Measurements from ENCODE around the gene MAD1L1.

MAD1L1 gene

DNA sequence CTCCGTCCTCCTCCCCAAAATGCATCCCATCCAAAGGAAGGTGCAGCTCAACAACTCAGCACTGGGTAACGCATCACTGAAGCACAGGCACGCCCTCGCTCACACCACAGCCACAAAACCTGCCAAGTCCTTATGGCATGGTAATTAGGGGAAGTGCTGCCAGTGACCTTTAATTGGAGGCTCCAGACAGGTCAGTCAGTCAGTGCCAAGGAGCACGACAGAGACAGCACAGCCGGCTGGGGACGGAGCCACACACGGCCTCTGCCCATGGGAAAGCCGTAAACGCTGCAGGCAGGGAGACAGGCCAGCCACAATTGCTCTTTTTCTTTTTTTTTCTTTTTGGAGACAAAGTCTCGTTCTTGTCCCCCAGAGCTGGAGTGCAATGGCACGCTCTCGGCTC lies 146.5 kb downstream of the MAD1L1 start:
- DNase-seq (ENCODE audit: low read depth): no peak

DNA sequence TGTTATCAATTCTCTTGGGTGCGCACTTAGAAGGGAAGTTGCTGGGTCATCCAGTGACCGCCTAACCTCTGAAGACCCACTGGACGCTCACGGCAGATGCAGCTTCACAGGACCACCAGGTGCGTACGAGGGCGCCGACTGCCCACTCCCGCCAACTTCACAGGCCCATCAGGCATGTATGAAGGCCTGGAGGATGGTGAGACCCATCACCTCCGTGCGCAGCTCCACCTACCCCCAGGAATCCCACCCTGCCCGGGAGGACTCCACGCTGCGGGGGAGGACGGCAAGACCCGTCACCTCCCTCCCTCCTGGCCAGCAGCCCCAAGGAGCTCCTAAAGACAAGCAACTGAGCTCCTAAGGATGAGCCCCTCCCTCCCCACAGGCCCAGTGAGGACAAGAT lies 146.9 kb downstream of the MAD1L1 start:
- DNase-seq (ENCODE audit: low read depth): no peak

DNA sequence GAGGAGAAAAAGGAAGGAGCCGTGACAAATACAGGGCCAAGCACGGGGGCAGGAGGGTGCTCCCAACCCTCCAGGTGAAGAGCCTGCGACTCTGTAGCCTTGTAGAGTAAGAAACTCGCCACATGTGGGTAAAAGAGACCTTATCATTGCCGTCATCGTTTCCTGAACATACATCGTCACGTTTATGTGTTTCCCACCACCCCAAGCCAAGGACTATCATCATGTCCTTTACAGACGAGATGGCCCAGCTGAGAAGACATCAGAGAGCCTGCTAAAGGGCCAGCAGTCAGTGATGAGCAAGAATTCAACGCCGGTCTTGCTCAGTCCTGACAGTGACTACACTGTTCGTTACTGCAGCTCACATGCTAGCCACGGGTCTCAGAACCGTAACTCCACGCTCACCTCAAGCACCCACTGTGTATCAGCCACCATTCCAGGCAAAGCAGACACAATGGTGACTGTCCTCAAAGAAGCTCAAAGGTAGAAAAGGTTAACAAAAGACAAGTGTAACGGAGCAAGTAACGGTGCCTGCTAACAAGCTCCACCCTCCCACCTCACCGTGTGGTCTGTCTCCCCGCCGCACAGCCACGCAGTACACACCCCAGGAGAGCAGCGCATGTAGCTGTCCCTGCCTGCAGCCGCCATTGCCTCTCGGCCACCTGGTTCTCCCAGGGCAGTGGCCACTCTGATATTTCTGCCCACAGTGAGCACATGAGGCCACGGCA lies 147.8 kb downstream of the MAD1L1 start:
- DNase-seq (ENCODE audit: low read depth): no peak

DNA sequence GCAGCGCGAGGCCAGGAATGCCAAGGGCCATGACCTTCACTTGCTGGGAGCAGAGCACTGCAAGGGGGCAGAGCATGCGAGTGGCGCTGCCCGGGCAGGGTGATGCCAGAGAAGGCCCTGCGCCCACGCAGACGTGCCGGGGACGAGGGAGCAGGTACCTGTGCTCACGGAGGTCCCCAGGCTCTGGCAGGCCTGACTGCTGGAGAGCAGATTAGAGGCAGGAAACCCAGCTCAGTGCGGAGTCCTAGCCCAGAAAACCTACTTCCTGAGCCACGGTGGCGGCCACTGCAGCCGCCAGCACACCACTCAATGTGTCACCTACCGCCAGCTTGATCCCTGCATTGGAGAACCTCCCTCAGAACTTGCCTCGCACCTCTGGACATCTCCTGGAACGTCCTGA lies 148.4 kb downstream of the MAD1L1 start:
- DNase-seq (ENCODE audit: low read depth): no peak

DNA sequence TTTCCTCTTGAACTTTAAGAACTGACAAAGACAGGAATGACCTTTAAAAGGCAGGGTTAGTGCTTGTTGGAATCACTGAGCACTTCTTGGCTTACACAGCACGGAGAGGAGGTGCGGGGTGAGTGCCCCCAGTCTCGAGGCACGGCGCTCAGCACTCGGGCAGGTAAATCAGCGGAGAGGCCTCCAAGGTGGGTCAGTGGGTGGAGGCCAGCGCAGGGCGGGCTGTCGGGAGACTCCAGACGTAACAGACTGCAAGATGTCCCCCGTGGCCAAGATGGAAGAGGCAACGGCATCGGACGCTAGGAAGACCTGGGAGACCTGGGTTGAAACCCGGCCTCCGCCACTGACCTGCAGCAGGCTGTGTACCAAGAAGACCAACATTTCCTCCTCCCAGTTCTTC lies 149.4 kb downstream of the MAD1L1 start:
- DNase-seq (ENCODE audit: low read depth): no peak

DNA sequence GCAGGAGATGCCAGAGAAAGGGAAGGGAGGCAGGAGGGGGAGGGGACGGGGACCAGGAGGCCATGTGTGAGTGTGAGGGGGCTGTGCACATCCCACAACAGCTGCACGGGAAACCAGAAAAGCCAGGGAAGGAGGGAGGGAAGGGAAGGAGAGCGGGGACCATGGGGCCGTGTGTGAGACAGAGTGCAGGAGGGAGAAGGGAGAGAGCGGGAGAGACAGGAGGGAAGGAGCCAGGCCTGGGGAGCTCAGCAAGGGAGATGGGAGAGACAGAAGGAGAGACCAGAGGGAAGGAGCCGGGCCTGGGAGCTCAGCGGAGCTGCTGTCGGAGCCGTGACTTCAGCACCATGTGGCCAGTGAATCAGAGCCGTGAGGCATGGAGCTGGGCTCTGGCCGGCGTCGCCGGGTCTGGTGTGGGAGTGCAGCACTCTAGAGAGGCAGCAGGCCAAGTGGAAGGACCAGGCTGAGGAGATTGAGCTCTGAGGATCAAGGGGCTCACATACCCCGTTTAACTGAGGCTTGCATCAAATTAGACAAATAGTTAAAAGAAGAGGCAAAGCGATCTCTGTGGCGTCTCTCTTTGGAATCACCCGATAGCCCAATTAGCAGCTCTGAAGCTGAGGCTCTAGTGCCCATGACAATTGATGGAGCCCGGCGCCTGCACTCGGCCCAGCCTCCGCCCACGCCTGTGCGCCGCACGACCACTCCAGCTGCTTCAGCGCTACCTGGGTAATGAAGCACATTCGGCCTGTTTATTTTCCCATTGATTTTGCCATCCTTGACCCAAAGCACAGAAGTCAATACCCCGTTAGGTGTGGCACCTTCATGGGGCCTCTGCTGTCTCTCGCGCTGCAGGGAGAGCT lies 150.4 kb downstream of the MAD1L1 start:
- no peak for DNase-seq (ENCODE audit: low read depth)

DNA sequence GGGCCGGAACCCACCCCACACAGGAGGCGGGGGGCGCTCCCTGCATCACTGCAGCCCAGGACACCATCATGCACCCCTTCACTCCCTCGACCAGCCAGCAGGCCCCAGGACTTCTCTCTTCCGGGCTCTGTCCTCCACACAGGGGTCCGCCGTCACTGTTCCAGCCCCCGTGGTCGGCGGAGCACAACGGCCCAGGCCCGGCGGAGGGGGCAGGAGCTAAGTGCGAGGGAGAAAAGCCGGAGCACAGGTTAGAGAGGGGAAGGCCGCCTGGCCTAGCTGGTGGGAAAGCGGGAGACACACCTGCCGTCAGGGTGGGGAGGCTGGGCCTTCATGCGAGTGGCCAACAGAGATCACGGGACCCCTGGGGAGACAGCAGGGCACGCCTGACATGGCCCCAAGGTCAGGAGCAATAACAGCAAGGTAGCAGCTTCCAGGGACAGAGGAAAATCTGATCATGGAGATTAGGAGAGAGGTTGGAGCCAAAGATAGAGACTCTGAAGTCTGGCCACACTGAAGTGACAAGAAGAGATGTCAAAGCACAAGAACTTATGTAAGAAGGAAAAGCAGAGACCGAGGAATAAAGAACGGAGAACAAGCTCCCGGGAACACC lies 151.1 kb downstream of the MAD1L1 start:
- no peak for DNase-seq (ENCODE audit: low read depth)

DNA sequence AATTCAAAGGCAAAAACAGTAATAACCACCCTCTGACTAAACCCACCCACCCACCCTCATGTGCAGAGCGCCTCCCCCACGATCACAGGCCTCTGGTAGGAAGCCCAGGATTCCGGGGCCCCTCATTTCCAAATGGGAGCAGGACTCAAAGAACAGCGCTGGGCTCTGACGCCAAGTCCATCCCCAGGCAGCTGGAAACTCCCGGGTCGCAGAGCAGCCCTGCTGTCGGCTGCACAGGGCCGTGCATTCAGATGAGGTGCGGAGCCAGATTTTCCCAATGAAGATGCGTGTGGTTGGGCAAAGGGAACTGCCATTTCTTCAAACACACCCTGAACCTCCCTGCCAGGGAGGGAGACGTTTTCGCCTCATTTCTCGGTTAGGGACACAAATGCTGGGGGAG lies 152.3 kb downstream of the MAD1L1 start:
- no peak for DNase-seq (ENCODE audit: low read depth)

DNA sequence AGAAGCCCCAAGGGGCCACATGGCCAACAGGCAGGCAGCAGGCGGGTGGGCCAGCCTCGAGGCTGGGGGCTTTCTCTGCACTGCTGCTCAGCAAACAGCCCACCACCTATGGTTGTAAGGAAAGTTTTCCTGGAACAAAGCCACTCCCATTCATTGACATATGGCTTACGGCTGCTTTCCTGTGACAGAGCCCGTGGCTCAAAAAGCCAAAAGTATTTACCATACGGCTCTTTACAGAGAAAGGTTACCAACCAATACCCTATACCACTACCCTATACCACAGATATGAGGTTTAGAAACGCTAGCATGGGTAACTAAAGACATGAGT lies 152.7 kb downstream of the MAD1L1 start:
- DNase-seq (ENCODE audit: low read depth): no peak

DNA sequence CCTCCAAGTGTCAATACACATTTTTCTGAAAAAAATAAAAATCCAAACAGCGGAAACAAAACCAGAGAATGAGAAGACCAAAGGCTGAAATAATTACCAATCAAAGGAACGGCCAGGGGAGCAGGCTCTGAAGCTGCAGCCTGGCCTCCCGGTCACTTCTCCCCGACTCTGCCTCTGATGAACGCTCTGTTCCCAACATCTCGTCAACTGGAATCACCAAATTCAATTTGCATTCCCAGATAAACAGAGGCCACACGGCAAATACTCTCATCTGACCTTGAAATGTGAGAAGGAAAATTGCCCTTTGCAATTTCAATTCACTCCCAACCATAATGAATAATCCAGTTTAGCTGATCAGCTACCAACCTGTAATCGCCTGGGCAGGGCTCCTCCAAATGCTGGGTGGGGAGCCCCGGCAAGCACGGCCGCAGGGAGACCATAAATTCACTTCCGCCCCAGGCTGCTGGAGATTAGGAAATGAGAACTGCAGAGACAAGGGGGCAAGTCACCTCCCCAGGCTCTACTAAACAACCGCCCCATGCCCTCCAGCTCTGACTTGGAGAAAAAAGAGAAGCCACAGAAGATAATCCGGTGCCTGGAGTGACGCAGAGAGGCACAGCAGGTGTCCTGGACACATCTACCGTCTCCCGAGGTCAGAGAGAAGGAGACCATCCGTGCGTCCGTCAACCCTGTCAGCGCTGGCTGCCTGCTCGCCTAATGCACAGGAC lies 153.2 kb downstream of the MAD1L1 start:
- DNase-seq (ENCODE audit: low read depth): no peak

DNA sequence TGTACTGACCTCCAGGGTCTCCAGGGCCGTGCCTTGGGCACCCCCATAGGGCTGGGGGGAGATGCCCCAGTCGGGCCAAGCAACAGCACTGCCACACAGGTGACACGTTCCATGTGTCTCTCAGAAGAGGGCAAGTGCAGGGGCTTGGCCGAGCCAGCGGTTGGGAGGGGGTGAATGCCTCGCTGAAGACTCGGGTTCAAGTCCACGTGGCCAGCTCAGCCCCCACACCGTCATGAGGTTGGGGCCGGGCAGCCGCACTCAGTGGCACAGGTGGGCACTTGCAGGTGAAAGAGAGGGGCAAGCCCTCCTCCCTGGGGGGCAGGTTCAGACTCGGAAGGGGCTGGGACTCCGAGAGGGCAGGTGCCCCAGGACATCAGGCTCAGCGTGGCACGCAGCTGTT lies 153.8 kb downstream of the MAD1L1 start:
- no peak for DNase-seq (ENCODE audit: low read depth)

DNA sequence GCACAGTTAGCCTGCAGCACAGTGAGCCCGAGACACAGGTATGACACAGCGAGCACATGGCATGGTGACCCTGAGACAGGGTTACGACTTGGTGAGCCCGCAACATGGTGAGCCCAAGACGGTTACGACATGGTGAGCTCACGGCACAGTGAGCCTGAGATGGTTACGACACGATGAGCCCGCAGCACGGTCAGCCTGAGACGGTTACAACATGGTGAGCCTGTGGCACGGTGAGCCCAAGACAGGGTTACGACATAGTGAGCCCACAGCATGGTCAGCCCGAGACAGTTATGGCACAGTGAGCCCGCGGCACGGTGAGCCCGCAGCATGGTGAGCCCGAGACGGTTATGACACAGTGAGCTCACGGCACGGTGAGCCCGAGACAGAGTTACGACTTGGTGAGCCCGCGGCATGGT lies 156.1 kb downstream of the MAD1L1 start:
- no peak for DNase-seq (ENCODE audit: low read depth)

DNA sequence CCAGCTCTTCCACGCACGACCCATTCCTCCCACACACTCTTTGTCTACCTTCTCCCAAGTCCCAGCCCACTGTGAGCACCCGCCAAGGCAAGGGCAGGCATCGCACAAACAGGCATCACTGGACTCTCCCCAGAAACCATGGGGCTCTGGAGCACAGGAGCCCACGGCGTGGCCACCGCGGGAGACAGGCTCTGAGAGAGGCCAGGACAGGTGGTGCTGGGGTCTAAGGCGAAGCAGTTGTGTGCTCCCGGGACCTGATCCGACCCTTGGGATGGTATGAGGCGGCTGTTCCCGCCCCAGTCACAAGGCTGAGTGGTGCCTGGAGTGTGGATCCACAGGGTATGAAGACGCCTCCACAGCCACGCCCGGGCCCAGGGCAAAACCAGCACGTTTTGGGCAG lies 156.9 kb downstream of the MAD1L1 start:
- DNase-seq (ENCODE audit: low read depth): no peak

DNA sequence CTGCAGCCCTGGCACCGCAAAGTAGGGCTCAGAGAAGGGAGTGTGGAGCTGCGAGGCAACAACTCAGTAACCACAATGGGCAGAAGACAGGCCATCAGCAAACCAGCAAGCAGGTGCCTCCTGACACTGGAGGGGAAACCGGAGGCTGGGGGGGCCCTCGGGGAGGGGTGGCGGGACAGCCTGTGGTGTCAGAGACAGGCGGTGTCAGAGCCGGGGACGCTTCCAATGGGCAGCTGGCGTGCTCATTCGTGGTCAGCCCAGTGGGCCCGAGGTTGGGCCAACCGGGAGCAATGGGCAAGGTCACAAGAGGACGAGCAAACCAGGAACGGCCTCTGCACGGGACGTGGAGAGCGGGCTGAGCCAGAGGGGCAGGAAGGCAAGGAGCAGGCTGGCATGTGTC lies 158.1 kb downstream of the MAD1L1 start:
- no peak for DNase-seq (ENCODE audit: low read depth)

DNA sequence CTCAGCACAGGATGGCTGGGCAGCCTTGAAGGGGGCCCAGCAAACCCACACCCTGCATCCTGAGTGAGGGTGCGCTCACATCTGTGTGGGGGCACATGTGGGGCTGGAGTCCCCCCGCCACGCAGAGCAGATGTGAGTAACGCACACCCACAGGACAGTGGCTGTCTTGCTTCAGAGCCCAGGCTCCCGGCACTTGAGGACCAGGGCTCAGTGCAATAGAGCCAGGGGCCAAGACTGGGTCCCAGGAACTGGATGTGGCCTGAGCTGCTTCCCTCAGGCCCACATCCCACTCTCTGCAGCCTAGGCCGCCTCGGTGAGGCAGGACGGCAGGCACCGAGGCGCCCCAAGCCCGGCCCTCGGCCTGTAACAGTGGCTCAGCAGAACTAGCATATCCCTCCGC lies 159.9 kb downstream of the MAD1L1 start:
- DNase-seq (ENCODE audit: low read depth): no peak

DNA sequence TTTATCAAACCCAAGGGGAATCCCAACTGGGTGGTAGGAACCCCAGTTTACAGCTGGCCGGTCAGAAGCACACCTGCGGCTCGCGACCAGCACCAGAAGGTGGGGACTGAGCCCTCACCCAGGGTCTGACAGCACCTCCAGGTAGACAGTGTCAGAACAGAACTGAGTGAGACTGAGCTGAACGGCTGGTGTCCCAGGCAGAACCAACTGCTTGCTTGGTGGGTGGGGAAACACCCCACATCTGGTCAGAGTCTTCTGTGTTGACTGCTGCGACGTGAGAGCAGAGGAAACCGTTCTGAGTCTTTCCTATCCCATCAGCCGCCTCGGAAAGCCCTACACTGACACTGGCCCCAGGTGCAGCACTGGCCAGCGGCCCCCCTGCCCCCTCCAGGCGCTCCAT lies 160.7 kb downstream of the MAD1L1 start:
- DNase-seq (ENCODE audit: low read depth): peak; percentile 6

DNA sequence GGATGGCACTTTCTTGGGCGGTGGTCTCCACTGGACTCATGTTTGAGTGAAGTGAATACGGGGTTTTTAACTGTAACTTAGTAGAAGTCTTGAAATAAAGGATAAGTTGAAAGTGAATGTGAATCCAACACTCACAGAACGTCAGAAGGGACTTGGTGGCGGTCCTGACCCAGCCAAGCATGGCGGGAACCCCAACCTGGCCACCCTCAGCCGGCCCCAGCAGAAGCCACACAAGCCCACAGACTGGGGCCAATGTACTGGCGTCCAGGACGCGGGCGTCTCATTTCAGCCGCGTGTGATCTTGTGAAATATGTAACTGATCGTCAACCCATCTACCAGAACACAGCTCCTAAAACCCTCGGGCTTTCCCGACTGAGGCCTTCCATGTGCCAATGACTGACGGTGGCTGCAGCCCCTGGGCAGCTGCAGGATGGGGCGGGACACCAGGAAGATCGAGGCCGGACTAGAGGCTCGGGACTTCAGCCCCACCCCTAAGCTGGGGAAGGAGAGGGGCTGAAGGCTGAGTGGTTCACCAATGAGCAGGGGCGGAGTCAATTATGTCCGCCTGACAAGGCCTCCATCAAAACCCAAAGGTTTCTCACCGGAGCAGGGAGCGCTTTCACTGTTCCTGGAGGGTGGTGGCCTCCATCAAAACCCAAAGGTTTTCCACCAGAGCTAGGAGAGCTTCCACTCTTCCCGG lies 161.5 kb downstream of the MAD1L1 start:
- DNase-seq (ENCODE audit: low read depth): no peak

DNA sequence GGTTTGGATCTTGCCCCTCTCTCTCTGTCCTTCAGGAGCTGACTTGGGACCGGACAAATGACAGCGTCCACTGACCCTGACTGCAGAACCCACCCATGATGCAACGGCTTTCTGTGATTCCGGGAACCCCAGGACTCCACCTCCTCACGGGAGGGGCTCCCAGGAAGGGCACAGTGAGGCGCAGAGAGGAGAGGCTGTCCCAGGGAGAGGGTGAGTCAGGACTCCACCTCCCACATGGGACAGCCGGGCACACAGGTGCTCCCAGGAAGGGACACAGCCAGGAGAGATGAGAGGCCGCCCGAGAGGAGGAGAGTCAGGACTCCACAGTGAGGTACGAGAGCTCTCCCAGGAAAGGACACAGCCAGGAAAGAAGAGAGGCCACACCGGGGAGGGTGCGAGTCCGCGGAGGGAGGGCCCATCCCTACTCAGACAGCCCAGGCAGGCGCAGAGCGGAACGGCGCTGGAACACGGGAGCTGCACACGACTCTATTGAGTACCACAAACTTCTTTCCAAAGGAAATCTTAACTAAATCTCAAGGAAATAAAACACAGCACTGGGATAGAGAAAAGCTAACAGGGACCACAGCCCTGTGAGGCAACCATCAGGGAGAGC lies 162.5 kb downstream of the MAD1L1 start:
- DNase-seq (ENCODE audit: low read depth): no peak

DNA sequence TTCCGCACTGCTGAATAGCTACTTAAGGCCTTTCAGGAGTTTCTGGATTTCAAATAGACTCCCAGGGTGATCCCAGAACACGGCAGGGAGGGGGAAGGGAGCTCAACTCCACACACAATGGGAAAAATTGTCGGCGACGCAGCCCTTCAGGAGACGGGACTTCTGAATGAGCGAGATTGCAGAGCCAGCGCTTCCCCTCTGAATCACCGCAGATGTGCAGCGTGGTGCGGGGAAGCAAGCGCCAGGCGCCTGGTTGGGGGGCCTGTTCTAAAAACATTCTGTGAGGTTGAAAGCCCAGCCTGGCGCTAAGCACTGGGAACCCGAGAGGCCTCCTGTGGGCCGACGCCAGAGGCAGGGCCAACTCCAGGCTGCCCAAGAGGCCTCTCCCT lies 163.3 kb downstream of the MAD1L1 start:
- DNase-seq (ENCODE audit: low read depth): no peak

DNA sequence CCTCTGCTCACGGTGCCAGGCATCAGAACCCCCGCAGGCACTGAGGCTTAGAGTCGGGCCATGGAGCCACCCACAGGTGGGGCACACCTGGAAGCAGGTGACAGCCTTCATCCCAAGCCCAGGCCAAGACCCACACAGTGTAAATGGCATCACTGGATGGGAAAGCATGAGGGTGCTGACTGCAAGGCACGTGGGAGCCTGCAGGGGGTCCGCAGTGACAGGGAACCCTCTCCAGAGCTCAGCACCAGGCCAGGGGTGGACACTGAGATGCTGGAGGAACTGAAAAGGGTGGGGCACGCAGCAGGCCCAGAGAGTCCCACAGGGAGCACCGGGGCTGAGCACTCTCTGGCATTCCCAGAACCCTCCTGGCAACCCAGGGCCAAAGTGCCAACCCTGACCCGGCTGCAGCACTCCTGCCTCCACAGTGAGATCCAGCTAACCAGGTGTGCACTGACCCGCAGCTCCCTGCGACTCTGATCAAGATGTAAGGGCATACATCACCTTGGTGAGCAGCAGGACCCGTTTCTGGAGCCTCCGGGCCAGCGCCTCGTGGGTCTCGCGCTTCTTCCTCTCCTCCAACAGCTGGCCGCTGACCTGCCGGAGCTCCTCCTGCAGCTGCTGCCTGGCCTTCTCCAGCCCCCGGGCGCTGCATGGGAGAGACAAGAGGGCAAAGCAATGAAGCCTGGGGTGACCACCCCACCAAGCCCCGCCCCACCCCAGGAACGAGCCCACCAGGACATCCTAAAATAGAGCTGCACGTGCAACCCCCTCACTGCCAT lies 163.9 kb downstream of the MAD1L1 start:
- DNase-seq (ENCODE audit: low read depth): no peak
